Measurements from ENCODE around the gene SPAG8.
A peak's percentile ranks its signal among the peaks of the same experiment; 100 is the strongest.

Gene SPAG8

GRCh38 chr9:35839926-35840325 is 27.9 kb upstream of the SPAG8 start:
- no peak for DNase-seq (ENCODE audit: low spot score)

GRCh38 chr9:35836595-35836994 is 24.5 kb upstream of the SPAG8 start:
- DNase-seq (ENCODE audit: low spot score) = no peak

DNA sequence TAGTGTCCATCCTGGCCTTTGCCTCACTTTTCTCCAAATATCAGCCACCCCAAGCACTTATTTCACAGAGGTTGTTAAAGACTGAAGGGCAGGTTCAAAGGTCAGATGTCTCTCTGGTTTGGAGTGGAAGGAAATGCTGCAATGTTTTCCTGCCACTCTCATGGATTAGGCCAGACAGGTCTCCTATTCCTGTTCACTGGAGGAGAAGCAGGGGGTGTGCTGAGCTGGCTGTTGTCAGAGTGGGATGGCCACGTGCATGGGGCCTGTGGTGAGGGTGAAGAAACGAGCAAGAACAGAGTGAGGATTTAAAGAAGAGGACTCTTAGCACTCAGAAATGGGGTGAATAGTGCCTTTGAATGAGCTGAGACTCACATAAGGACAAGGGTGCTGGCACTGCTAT is 23.7 kb upstream of the SPAG8 start:
- no peak for DNase-seq (ENCODE audit: low spot score)

DNA sequence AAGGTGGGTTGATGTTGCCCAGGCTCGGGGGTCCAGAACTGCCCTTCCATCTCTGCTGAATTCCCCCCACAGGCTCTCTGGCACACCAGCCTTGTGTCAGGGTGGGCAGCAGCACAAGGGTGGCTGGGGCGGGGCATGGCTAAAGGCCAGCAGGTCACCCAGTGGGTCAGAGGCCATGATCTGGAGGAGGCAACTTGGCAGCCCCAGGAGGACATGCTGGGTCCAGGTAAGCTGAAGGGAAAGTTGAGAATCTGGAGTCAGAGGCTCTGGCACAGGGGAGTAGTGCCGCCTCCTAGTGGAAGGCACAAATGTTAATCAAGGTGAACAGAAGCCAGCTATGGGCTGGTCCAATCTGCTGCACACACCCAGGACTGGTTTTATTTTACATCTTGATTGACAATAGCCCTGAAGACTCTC is 23.2 kb upstream of the SPAG8 start:
- no peak for DNase-seq (ENCODE audit: low spot score)

GRCh38 chr9:35834260-35835215 is 22.5 kb upstream of the SPAG8 start:
- no peak for DNase-seq (ENCODE audit: low spot score)

- DNase-seq (ENCODE audit: low spot score) = no peak
Measured at GRCh38 chr9:35832814-35833213, 20.8 kb upstream of the SPAG8 start.

DNA sequence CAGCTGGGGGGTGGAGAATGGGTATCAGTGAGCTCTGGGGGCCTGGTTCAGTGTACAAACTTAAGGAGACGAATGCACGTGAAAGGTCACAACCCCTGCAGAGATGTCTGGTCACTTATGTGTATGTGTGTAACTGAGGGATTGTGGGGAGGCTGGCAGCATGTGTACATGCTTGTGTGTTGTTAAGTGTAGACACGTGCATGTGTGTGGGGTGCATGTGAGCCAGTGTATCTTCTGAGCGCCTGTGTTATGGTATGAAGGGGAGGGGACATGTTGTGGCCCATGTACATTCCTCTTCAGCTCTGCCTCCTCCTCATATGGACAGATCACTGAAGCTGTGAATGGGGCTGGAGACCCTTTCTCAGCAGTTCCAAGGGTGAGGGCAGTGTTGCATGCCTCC is 19.0 kb upstream of the SPAG8 start:
- no peak for DNase-seq (ENCODE audit: low spot score)

GRCh38 chr9:35829764-35830096 is 17.7 kb upstream of the SPAG8 start:
- DNase-seq (ENCODE audit: low spot score) = no peak

DNA sequence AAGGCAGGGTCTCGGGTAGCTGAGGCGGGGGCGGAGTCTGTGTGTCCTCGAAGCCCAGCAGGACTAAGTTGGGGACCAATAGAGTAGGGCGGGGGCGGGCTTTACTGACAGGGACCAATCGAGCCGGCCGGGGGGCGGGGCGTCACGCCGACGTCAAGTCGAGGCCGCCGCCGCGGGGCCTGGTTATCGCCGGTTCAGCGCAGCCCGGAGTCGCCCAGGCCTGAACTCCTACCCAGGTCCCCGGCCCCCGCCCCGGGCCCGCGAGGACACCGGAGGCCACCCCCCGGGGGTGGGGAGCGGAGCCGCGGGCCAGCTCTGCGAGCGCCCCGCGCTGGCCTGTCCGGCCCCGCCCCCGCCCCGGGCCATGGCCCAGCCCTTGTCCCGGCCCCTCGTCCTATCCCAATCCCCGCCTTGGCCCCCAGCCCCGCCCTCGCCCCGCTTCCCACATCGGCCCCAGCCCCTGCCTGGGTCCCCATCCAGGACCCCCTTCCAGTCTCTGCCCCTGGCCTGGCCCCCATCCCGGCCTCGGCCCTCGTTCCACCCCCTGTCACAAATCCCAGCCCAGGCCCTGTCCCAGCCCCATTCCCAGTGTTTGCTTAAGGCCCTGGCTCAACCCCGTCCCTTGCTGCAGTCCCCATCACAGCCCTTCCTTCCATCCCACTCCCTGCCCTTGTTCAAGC is 17.2 kb upstream of the SPAG8 start, which contains the start of gene TMEM8B:
Gene TMEM8B, plus strand, starts transcription at position 145 of the 680 bp plus-strand sequence. Its CDS starts 220 bp downstream, at position 365.
- DNase-seq (ENCODE audit: low spot score) = peak; percentile 91

DNA sequence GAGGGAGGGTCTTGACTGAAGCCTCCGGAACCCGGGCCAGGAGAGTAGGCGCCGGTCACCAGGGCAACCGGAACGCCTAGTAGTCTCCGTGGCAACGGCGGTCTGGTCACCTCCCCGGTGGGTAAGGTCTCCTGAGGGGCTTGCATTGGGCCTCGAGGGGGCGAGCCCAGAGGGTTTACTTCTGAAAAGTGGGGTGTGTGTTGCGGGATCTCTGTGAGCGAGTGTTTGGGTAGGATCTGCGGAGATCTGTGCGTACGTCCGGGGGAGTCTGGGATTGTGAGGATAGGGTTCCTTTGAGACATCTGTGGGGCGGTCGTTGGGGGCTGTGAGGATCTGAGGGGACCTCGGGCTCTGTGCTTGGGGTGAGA is 16.6 kb upstream of the SPAG8 start, which contains the start of gene FAM221B:
Gene FAM221B, minus strand, starts transcription at position 17 of the 368 bp plus-strand sequence. CDS start 2,571 bp downstream, outside the sequence.
- DNase-seq (ENCODE audit: low spot score) = peak; percentile 7

DNA sequence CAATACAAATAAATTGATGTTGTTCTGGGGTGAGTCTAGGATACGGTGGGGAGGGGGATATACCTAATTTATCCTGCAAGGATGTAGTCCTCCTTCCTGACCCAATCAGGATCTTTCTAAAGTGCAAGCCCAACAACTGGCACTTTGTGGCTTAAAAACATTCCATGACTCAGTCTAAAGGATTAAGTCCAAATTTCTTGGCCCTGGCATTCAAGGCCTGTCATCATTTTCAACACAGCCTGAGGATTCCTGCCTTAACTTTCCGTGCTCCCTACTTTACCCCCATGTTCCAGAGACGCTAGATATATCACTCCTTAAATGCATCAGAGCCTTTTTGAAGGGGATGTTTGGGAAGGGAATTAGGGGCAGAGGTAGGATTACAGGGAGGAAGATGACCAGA is 15.4 kb upstream of the SPAG8 start:
- no peak for DNase-seq (ENCODE audit: low spot score)

DNA sequence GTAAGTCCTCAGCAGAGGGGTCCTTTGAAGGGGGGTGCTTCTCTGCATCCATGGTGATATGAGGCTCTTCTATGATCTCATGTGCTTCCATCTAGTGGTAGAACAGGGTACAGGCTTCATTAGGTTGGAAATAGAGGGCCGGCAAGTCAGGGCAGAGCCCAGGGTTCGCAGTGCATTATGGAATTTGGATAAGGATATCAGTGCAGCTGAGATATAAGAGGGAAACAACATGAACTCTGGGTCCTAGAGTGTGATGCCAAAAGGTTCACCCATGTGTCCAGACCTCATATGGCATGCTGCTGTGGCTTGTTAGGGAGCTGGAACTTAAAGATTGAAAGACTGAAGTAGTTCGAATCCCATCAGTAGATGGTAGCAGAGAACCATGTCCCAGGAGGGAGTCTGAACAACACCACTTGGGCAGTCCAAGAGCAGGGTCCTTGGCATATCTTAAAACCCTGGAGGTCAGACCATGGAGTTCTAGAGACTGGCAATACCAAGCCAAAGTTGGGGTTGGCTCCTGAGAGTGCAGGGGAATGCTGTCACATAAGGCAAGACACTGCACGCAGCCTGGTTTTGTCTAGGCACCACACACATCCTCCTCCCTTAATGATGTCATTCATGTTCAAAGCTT is 14.1 kb upstream of the SPAG8 start:
- DNase-seq (ENCODE audit: low spot score) = peak; percentile 55

DNA sequence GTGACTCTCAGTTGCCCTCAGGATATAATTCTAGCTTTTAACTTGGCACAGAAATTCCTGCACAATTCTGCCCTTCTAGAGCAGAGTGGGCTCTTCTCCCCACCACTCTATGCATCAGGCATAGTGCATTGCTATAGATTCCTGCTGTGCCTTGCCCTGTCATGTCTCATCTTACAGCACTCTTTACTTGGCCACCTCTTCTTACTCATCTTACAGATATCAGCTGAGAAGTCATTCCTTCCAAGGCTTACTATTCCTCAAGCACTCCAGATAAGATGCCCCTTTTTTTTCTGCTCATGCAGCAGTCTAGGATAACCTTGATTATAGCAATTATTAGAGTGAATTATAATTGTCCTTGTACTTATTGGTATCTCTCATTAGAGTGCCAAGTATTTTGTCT is 10.9 kb upstream of the SPAG8 start:
- DNase-seq (ENCODE audit: low spot score) = no peak

- DNase-seq (ENCODE audit: low spot score) = no peak
Measured at GRCh38 chr9:35820076-35820475, 8.0 kb upstream of the SPAG8 start.

- DNase-seq (ENCODE audit: low spot score) = no peak
Measured at GRCh38 chr9:35818341-35818740, 6.3 kb upstream of the SPAG8 start.

DNA sequence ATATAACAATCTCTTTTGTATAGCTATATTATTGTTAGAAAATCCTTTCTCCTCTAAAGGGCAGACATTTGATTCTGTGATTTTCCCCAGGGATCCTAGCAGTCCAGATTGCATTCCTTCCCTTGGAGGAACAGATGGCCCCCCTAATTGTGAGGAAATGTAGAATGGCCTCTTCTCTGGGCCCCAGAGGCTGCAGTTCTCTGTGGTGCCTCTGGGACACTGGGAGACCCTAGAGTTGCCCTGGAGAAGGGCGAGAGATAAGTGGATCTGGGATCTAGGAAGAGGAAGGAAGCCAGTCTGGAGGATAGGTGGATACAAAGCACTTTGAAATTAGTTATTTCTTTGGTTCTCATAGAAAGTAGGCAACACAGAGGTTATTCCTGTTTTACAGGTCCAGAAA is 4.6 kb upstream of the SPAG8 start:
- no peak for DNase-seq (ENCODE audit: low spot score)

DNA sequence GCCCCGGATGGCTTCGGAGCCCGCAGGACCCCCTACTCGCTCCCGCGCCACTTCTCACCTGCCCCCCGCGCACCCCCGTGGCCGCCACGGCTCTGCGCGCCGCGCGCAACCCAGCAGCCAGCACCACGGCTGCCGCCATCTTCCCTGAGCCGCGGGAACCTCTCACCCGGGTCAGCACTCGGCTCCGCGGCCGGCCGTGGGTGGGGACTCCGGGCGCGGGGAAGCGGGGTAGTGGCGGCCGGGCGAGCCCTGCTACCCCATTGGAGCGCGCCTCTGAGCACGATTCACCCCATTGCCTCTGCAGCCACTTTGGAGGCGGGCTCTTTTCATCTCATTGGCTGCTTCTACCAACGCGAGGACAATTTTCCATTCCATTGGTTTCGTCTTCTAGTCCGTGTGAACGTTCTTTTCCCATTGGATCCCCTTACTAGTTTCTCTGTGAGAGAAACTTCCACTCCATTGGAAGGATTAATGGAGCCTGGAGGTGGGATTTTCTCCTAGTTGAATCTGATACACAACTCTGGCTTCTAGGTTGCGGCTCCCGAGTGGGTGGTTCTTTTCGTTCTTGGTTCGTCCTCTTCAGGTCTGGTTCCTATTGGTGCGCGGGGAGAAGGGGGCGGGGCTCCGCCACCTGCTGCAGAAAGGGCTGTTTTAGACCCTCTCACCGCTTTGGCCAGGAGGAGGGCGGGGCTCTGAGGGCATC is 2.9 kb upstream of the SPAG8 start, which contains the start of gene HINT2:
Gene HINT2, minus strand, starts transcription at position 202 of the 703 bp plus-strand sequence. Its CDS starts 63 bp downstream, at position 139.
- peak; percentile 97 for DNase-seq (ENCODE audit: low spot score)

- DNase-seq (ENCODE audit: low spot score) = no peak
Measured at GRCh38 chr9:35814106-35814840, 2.2 kb upstream of the SPAG8 start.

DNA sequence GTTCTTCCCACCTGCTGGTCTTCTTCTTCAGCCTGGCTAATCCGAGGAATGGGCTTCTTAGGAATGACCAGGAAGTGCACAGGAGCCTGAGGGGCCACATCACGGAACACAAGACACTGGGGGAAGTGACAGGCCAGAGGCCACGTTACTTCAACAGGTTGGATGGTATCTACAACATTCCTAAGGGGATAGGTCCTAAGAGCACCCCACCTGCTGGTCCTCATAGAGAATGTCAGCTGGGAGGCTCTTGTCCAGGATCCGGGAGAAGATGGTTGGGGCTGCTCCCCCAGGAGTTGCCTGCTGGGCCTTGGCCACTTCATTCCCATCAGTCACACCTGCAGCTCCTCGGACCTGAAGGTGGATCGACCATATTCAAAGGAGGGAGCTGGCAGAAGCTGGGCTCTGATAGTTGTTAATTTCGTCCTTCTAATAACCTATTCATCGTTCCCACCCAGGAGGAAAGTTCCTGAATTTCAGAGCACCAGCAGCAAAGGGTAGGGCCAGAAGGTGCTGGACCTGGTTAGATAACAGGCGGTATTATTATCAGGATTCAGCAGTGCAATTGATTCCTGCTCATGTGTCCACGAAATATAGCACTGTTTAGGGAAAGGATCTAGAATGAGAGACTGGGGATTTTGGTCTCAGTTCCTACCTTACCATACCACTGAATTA is 1.5 kb upstream of the SPAG8 start:
- no peak for DNase-seq (ENCODE audit: low spot score)

- DNase-seq (ENCODE audit: low spot score) = no peak
Measured at GRCh38 chr9:35811381-35812024, 559 bp downstream of the SPAG8 start.
